Small intestine (tissue), 7 donors: ENCODE data around the gene UFL1. TPM values are rescaled to one million over a fixed set of nuclear protein-coding genes. Genes with fewer than 3 reads are reported as not detected.
"Not testable (repeated sequence)": the region's sequence is repeated elsewhere in the genome, so short reads cannot be mapped to it uniquely, and the experiment has no call there.

ENCODE experiments used
- DNase-seq, 2 donors: peaks; one replicate each; pipeline versions ENCODE4 v3.0.0 to v3.0.0-alpha.2; 2013
- FAIRE-seq: peaks from 2 replicates; lab custom pipeline; 2012; peaks lifted over from hg19 to GRCh38; lab: Jason Lieb, UNC
- H3K27ac ChIP-seq, 3 donors: one replicate each; pipeline ENCODE4 v1.5.1; 2013; ENCODE audit warnings: low read length in 2 of 3, mild to moderate bottlenecking in 2 of 3, control low read depth in 1 of 3, inconsistent platforms in 1 of 3, low read depth in 1 of 3, moderate library complexity in 1 of 3
- H3K27me3 ChIP-seq, 3 donors: one replicate each; pipeline ENCODE4 v1.6.1; 2013; ENCODE audit warnings: low read length in 3 of 3, inconsistent platforms in 1 of 3; ENCODE audit not compliant: control insufficient read depth in 3 of 3, insufficient read depth in 3 of 3
- H3K36me3 ChIP-seq, 3 donors: one replicate each; pipeline ENCODE4 v1.6.1; 2013; ENCODE audit warnings: low read length in 3 of 3, inconsistent platforms in 1 of 3, low read depth in 1 of 3, mild to moderate bottlenecking in 1 of 3, moderate library complexity in 1 of 3; ENCODE audit not compliant: control insufficient read depth in 3 of 3, insufficient read depth in 2 of 3
- H3K4me1 ChIP-seq, 3 donors: one replicate each; pipeline ENCODE4 v1.6.1; 2013; ENCODE audit warnings: low read length in 2 of 3, inconsistent platforms in 1 of 3, low read depth in 1 of 3, mild to moderate bottlenecking in 1 of 3, moderate library complexity in 1 of 3; ENCODE audit not compliant: control insufficient read depth in 3 of 3, insufficient read depth in 2 of 3
- H3K4me3 ChIP-seq, 3 donors: one replicate each; pipeline ENCODE4 v1.5.1; 2013; ENCODE audit warnings: low read length in 3 of 3, control low read depth in 1 of 3, inconsistent platforms in 1 of 3, low read depth in 1 of 3, mild to moderate bottlenecking in 1 of 3, moderate library complexity in 1 of 3
- H3K9me3 ChIP-seq, 2 donors: one replicate each; pipeline ENCODE4 v1.6.1; 2013; ENCODE audit warnings: low read depth in 1 of 2, low read length in 1 of 2; ENCODE audit not compliant: control insufficient read depth in 2 of 2, insufficient read depth in 1 of 2
- WGBS, 3 donors: extraction: QIAGEN DNeasy Blood & Tissue Kit; methylation state at CpG; one replicate each; pipeline ENCODE4 v1.1.7; 2013; 5-methylcytosine and 5-hydroxymethylcytosine counted together
- polyA plus RNA-seq, 4 donors: library from polyadenylated mRNA; stranded (reverse) in 3 of 4; unstranded in 1 of 4; fragments of 200-250 nt in 3 of 4; fragments of 120-200 nt in 1 of 4; gene quantifications; one replicate each; pipeline versions ENCODE4 v1.2.1 to v1.2.3, GENCODE V29; 2013
- donor health status: healthy with polysubstance abuse.
- donor health status: control.
- donor health status: control.
- donor health status: Bipolar disorder and iron deficiency.
- donor health status: healthy.

The UFL1 gene
- polyA plus RNA-seq, 4 donors: 9.7 to 45.2 (median 13.6) TPM

DNA sequence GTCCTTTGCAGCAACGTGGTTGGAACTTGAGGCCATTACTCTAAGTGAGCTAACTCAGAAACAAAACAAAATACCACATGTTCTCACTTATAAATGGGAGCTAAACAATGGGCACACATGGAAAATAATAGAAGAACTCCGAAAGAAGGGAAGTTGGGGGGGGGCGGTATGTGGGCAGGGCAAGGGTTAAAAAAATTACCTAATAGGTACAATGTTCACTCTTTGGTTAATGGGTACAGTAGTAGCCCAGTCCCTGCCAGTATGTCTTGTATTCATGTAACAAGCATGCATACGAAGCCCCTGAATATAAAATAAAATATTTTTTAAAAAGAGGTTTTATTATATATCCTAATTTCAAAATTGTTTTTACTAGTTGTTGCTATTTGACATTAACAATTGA is 26.0 kb downstream of the UFL1 start:
- H3K9me3 ChIP-seq: no peaks in the 10 kb centered on the region
- no peak for DNase-seq
- peaks cover 0 to 8% (median 5%) of the 10 kb centered on the region in 3 donors for H3K36me3 ChIP-seq
- H3K27ac ChIP-seq: no peak overlapping the region
- H3K4me1 ChIP-seq: no peaks in the 10 kb centered on the region
- H3K4me3 ChIP-seq: no peak overlapping the region
- no peaks in the 10 kb centered on the region for H3K27me3 ChIP-seq
- 95 to 98% (median 96%) methylated on average over 4 of the region's 4 CpGs for WGBS, 3 donors
- no peak for FAIRE-seq

DNA sequence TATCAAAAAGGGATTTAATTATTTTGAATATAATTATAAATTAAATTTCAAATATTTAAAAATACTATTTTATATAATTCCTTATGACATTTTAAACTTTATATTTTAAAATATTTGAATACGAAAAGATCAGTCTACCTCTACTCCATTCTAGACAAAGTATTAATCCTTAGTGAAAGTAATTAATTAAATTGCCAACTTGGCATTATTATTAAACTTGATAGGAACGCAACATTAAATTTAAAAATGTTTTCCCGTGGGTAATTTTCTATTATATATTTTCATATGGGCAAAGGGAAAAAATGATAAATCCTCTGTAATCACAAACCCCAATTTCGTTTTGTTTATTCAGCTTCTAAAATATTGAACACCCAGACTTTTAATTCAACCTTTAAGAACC is 33.0 kb downstream of the UFL1 start:
- FAIRE-seq: no peak

DNA sequence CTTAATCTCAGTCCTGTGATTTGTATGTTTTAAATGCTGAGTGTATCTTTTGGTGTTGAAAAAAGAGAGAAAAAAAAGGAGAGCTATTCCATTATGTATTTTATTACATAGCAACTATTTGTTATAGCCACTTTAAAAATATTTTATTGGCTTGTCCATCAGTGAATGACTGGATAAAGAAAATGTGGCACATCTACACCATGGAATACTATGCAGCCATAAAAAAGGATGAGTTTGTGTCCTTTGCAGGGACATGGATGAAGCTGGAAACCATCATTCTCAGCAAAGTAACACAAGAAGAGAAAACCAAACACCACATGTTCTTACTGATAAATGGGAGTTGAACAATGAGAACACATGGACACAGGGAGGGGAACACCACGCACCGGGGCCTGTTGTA is 38.1 kb downstream of the UFL1 start:
- not testable (repeated sequence) for H3K36me3 ChIP-seq, H3K27ac ChIP-seq, H3K4me1 ChIP-seq, H3K4me3 ChIP-seq, H3K9me3 ChIP-seq, DNase-seq, FAIRE-seq, H3K27me3 ChIP-seq
- 94 to 97% (median 96%) methylated on average over 2 of the region's 2 CpGs for WGBS, 3 donors

More for the DNA sequence above, 33.0 kb downstream of the UFL1 start:
- H3K27me3 ChIP-seq: no peaks in the 10 kb centered on the region
- peaks cover 3 to 8% (median 5%) of the 10 kb centered on the region in 3 donors for H3K36me3 ChIP-seq
- 93 to 95% (median 95%) methylated on average over 4 of the region's 4 CpGs for WGBS, 3 donors
- no peak overlapping the region for H3K4me3 ChIP-seq
- no peak for DNase-seq
- no peak overlapping the region for H3K27ac ChIP-seq
- no peaks in the 10 kb centered on the region for H3K4me1 ChIP-seq
- no peaks in the 10 kb centered on the region for H3K9me3 ChIP-seq

DNA sequence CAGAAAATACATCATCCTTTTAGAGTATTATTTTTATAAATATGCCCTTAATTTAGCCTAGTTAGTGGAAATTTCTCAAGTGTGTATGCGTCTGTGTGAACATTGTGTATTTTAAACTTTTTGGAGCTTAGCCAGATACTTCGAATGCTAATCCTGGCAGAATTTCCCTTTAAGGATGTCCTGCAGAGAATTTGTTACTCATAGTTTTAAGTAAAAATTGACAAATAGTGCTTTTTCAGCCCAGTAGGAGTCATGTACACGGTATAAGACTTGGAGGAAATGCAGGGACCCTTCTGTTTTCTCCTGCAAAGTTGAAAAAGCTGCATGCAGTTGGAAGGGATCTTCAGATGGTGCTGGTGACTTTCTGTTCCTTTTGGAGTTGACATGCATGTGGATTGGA is 41.3 kb downstream of the UFL1 start, which contains the start of gene FHL5:
Gene FHL5, plus strand, starts transcription at position 243 of the 400 bp plus-strand sequence. CDS start 40,486 bp downstream, outside the sequence.
- H3K4me1 ChIP-seq: no peaks in the 10 kb centered on the region
- H3K27me3 ChIP-seq: no peaks in the 10 kb centered on the region
- no peaks in the 10 kb centered on the region for H3K36me3 ChIP-seq
- H3K27ac ChIP-seq: peak within 1 kb of the TSS in 1 of 3 donors; percentile 36
- no peaks in the 10 kb centered on the region for H3K9me3 ChIP-seq
- DNase-seq (no peak), FAIRE-seq (no peak)
- 33 to 52% (median 44%) methylated on average over 3 of the region's 3 CpGs for WGBS, 3 donors
- H3K4me3 ChIP-seq: no peak within 1 kb of the TSS

DNA sequence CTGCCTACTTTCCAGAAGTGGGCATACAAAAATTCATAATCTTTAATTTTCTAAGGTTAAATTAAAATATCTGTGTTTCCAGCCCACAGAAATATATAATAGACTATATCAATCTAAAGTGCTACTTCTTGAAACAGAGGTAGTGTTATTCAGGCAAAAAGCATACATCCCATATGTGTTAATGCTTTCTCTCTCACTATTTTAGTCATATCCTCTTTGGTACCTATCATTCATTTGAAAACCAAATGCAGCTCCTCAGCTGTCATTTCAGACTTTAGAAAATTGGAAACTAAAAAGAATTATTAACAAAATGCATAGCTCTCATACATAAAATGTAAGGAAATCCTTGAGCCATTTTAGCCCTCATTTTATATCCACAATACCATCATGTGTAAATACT is 42.2 kb downstream of the UFL1 start:
- Histone ChIP-seq H3K4me1 (no peaks in the 10 kb centered on the region), H3K36me3 (no peaks in the 10 kb centered on the region), H3K4me3 (no peak overlapping the region), H3K27me3 (no peaks in the 10 kb centered on the region), H3K27ac (no peak overlapping the region), H3K9me3 (no peaks in the 10 kb centered on the region)
- FAIRE-seq (no peak), DNase-seq (no peak)

DNA sequence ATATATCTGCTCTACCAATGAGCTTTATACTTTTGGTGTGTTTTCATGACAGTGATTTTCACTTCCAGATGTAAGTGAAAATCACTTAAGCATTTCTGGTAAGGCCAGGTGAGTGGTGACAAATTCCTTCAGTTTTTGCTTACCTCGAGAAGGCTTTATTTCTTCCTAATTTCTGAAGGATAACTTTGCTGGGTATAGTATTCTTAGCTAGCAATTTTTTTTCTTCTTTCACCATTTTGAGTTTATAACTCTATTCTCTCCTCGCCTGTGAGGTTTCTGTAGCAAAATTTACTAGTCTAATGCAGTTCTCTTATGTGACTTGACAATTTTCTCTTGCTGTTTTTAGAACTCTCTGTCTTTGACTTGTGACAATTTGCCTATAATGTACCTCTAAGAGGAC is 48.4 kb downstream of the UFL1 start:
- DNase-seq: no peak

DNA sequence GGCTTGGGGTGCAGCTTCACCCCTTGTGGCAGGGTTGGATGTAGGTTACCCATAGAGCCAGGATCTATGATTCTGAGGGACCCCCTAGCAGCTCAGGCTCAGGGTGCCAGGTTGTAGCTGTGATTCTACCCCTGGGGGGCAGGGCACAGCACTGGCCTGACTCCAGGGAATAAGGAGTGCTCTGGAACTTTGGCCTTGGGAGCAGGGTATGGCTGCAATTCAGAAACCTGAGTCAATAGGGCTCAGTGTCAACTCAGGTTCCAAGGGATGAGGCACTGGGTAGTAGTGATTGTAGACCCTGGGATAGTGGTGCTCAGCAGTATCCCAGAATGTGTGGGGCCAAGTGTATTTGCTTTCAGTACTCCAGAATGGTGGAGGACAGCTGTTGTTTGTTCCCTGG is 49.9 kb downstream of the UFL1 start:
- no peaks in the 10 kb centered on the region for H3K27me3 ChIP-seq
- no peak for FAIRE-seq
- DNase-seq: no peak

More for the DNA sequence above, 48.4 kb downstream of the UFL1 start:
- Histone ChIP-seq H3K27me3 (no peaks in the 10 kb centered on the region), H3K4me3 (no peak overlapping the region), H3K9me3 (peaks cover 0 to 12% of the 10 kb centered on the region in 2 donors), H3K4me1 (no peaks in the 10 kb centered on the region), H3K27ac (no peak overlapping the region), H3K36me3 (no peaks in the 10 kb centered on the region)
- 78 to 80% (median 80%) methylated on average over 2 of the region's 2 CpGs for WGBS, 3 donors
- no peak for FAIRE-seq

DNA sequence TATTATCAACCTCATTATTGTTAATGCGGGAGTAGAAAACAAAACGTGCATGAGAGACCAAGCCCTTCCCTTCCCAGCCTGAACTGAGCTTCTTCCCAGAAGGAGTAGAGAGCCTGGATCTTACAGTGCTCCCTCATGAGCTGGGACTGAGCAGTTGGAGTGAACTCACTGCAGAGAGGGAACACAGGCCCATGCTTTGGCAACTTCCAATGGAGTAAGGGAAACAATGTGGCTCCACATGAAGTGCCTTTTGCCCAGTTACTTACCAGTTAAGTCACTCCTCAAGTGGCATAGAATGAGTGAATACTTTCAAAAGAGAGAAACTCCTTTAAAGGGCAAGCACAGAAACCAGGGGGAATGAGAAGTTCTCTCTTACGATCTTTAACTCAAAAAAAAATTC is 53.8 kb downstream of the UFL1 start:
- Histone ChIP-seq H3K4me1 (no peaks in the 10 kb centered on the region), H3K27me3 (no peaks in the 10 kb centered on the region), H3K36me3 (no peaks in the 10 kb centered on the region), H3K9me3 (peaks cover 0 to 12% of the 10 kb centered on the region in 2 donors), H3K27ac (no peak overlapping the region), H3K4me3 (no peak overlapping the region)
- 67 to 79% (median 74%) methylated on average over 3 of the region's 3 CpGs for WGBS, 3 donors
- FAIRE-seq: no peak
- DNase-seq: no peak

More for the DNA sequence above, 49.9 kb downstream of the UFL1 start:
- Histone ChIP-seq H3K4me1 (no peaks in the 10 kb centered on the region), H3K9me3 (peaks cover 0 to 12% of the 10 kb centered on the region in 2 donors), H3K36me3 (no peaks in the 10 kb centered on the region), H3K27ac (no peak overlapping the region), H3K4me3 (no peak overlapping the region)

DNA sequence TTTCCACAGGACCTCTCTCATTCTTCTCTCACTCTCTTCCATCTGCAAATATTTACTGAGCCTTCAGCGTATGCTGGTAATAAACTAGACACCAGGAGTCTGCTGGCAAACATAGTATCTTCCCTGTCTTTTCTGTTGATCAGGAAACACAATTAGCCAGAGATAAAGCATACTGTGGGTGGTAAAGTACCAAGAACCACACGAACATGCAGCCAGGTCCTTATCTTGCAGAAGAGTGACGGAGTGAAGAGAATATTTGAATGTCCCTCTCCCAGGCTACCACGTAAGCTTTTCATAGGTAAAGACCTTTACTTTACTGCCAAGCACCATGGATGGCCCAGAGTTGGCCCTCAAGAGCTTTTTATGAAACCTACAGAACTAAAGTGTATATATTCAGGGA is 54.6 kb downstream of the UFL1 start:
- 31 to 56% (median 33%) methylated on average over 4 of the region's 4 CpGs for WGBS, 3 donors
- Histone ChIP-seq H3K4me1 (no peaks in the 10 kb centered on the region), H3K9me3 (peaks cover 0 to 10% of the 10 kb centered on the region in 2 donors), H3K4me3 (no peak overlapping the region), H3K27me3 (no peaks in the 10 kb centered on the region), H3K36me3 (no peaks in the 10 kb centered on the region), H3K27ac (no peak overlapping the region)
- FAIRE-seq (no peak), DNase-seq (no peak)
